Hindlimb muscle (tissue), 1 donor: ENCODE measurements around the gene NT5C1B. TPM values are rescaled to one million over a fixed set of nuclear protein-coding genes. Genes with fewer than 3 reads are reported as not detected.
"Not testable (repeated sequence)": the region's sequence is repeated elsewhere in the genome, so short reads cannot be mapped to it uniquely, and the experiment has no call there.

Source experiments
- DNase-seq: peaks from one replicate; pipeline ENCODE4 v3.0.0-alpha.2; 2013
- polyA plus RNA-seq: library from polyadenylated mRNA; unstranded; fragments of 120-200 nt; gene quantifications from one replicate; pipeline ENCODE4 v1.2.1, GENCODE V29; 2013; ENCODE audit not compliant: insufficient read length

The NT5C1B gene
- polyA plus RNA-seq: not detected

- DNase-seq: no peak
Observed at GRCh38 chr2:18589354-18589753, at the start of gene NT5C1B. TSS of gene NT5C1B (minus strand) at chr2:18589569. CDS start at chr2:18589468, 101 bp downstream.

DNA sequence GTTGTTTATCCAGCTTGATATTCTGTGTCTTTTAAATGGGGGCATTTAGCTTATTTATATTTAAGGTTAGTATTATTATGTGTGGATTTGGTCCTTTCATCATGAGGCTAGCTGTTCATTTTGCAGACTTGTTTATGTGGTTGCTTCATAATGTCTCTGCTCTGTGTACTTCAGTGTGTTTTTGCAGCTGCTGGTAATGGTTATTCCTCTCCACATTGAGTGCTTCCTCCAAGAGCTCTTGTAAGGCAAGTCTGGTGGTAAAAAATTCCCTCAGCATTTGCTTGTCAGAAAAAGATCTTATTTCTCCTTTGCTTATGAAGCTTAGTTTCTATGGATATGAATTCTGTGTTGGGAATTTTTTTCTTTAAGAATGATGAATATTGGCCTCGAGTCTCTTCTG lies 47.8 kb upstream of the NT5C1B start:
- no peak for DNase-seq

DNA sequence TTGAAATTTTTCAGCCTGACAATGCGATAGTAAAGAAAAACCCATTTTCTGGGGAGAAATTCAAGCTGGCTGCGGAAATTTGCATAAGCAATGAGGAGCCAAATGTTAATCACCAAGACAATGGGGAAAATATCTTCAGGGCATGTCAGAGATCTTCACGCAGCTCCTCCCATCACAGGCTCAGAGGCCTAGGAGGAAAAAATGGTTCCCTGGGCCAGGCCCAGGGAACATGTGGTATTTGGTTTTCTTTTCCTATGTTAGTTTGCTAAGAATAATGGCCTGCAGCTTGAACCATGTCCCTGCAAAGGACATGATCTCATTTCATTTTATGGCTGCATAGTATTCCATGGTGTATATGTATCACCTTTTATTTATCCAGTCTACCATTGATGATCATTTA lies 43.3 kb upstream of the NT5C1B start:
- DNase-seq: not testable (repeated sequence)

GRCh38 chr2:18630941-18631340 lies 41.6 kb upstream of the NT5C1B start:
- DNase-seq: no peak

- DNase-seq: no peak
Observed at GRCh38 chr2:18630541-18630940, 41.2 kb upstream of the NT5C1B start.

GRCh38 chr2:18630101-18630500 lies 40.7 kb upstream of the NT5C1B start:
- DNase-seq: no peak

DNA sequence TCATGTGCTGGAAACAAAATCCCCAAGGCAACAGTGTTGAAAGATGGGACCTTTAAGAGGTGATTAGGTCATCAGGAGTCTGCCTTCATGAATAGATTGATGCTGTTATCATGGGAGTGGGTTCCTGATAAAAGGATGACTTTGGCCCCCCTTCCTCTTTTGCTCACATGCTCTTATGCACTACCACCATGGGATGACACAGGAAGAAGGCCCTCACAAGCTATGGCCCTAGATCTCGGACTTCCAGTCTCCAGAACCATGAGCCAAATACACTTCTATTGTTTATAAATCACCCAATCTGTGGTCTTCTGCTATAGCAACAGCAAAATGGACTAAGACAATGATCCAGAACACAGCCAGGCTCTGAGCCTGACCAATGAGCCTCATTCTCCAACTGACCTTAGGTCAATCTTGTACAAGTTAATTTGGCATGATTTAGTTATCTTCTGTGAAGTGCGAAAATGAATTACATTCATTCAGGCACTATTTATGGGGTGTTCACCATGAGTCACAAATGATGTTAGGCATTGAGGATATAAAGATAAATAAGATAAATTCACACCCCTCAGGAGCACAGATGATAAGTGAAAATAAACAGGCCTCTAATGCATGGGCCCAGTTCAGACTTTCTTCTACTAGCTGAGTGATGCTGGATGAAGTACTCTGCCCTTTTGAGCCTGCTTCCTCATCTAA lies 37.7 kb upstream of the NT5C1B start:
- DNase-seq: no peak

- DNase-seq: no peak
Observed at GRCh38 chr2:18626256-18626668, 36.9 kb upstream of the NT5C1B start.

DNA sequence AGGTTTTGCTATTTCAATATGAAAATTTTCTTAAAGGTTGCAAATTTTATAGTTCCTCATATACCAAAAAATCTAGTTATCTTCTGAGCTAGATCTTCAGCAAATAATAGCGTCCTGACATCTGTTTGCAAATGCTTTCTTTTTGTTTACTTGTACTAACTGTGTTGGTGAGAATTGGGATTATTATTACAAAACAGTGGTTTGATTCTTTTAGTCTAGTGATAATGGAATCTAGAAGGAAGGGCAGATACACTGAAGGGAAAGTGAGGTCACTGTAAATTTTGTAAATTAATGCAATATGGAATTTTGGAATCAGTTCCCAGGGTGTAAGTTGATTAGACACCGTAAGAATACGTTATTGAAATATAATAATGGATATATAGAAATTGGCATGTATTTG lies 36.2 kb upstream of the NT5C1B start:
- DNase-seq: no peak

- no peak for DNase-seq
Observed at GRCh38 chr2:18623782-18624181, 34.4 kb upstream of the NT5C1B start.

DNA sequence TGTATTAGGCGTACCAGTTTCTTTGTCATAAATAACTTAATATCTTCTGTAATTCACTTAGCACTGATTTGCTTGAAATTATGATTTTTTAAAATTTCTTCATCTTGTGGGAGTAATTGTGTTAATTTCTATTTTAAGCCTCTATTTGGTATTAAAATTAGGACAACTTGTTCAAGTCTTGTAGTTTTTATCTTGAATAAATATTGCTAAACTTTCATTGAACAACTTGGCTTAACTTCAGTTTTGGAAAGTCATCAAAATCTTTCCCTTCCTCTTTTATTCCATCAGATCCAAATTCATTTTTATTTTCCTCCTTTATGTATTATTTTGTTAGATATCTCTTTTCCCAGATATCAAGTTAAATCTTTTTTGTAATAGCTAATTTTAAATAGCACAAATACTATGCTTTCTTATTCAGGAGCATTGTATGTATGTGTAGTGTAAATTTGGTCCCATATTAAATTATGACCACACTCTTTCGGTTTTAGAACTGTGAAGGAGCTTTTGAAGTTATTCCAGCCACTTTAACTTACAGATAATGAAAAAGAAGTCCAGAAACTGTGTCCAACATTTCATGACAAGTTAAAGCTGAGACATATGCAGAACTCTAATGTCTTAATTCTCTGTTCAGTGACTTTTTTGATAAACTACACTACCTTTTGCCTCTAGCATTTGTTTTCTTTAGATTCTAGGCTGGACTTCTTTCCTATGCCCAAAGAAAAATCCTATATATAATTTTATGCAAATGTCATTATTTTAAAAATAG lies 31.7 kb upstream of the NT5C1B start:
- no peak for DNase-seq

- DNase-seq: no peak
Observed at GRCh38 chr2:18619091-18619490, 29.7 kb upstream of the NT5C1B start.

- peak; percentile 36 for DNase-seq
Observed at GRCh38 chr2:18614041-18614440, 24.7 kb upstream of the NT5C1B start.

GRCh38 chr2:18612133-18612532 lies 22.8 kb upstream of the NT5C1B start:
- DNase-seq: no peak

DNA sequence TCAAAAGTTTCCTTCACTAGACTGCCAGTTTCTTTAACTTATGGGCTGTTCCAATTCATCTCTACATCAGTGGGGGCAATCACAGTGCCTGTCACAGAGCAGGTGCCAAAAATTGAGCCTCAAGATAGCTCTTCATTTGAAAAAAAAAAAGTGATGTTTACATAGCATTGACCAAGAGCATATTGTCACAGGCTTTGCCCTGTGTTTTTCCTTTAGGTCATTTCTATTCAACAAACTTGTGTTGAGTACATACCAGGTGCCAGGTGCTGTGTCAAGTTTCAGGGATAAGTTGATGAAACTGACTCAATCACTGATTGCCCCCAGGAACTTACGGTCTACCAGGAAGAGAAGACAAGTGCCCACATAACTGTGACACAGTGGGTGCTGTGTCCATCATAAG lies 22.2 kb upstream of the NT5C1B start:
- DNase-seq: no peak

GRCh38 chr2:18611184-18611583 lies 21.8 kb upstream of the NT5C1B start:
- DNase-seq: no peak

DNA sequence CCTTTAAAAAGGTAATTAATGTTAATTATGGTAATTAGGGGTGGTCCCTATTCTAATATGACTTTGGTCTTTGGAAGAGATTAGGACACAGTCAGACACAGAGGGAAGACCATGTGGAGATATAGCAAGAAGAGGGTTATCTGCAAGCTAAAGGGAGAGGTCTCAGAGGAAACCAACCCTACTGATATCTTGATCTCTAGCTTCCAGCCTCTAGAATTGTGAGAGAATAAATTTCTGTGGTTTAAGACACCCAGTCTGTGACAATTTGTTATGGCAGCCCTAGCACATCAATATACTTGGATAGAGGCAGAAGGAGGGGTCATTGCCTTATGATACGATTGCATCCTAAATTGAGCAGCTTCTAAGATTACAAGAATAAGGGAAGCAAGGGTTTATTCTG lies 21.3 kb upstream of the NT5C1B start:
- DNase-seq: no peak

GRCh38 chr2:18610090-18610489 lies 20.7 kb upstream of the NT5C1B start:
- no peak for DNase-seq

- no peak for DNase-seq
Observed at GRCh38 chr2:18605115-18605514, 15.7 kb upstream of the NT5C1B start.

GRCh38 chr2:18604531-18604885 lies 15.1 kb upstream of the NT5C1B start:
- no peak for DNase-seq

DNA sequence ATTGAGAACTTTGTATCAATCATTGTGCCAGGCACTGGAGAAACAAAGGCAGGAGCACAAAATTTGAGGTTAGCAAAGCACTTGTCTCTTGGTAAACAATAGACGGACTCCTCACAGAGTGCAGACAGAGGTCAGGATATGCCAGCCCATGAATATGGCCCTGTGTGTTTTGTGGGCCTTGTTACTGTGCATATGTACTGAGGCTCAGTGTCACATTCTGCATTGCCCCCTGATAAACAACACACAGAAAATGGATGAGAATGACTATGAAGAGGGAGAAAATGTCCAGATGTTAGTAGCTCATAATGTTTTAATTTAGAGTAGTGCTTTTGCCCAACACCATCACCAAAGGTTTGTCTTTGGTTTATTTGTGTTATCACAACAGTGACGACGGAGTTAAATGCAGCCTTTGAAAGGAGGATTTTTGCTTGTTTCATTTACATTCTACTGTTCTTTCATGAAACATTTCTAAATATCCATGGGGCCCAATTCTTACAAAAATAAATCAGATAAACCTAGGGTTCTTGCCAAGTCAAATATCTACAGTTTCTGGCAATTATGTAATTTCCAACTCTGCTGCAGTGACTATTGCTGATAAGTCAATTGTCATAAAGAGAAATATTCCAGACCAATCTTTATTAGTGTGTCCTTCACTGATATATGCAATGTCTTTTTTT lies 14.6 kb upstream of the NT5C1B start:
- no peak for DNase-seq

DNA sequence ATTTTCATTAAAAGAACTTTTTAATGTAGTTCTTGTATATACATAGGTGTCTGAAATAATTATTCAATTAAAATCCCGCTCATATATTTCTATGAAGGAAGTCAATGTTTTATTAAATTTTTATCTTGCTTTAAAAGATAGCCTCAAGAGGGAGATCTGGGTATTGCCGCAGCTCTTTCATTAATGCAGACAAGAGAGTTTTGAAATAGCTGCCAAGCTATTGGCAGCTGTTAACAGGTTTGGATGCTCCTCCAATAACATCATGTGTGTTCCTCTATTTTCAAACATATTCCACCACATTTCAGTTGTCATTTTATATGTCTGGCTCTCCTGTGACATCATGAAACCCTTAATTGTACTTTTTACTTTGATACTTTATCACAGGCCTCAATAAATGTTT lies 12.9 kb upstream of the NT5C1B start:
- DNase-seq: no peak

DNA sequence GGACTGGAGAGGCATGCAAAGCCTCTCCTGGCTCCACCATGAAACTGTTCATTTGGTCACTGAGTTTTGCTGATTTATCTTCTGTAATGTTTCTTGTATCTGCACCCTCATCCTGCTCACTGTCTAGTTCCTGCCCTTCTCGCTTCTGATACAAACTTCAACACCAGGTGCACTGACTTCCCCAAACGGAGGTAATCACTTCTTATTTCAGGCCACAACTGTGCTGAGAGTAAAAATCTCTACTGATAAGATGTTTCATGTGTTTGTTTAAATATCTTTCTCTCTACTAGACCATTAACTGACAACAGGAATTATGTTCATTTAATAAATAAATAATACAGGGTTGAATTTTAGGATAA lies 10.9 kb upstream of the NT5C1B start:
- no peak for DNase-seq
